ENCODE data around the gene CINP.
A peak's percentile ranks its signal among the peaks of the same experiment; 100 is the strongest.

CINP gene

DNA sequence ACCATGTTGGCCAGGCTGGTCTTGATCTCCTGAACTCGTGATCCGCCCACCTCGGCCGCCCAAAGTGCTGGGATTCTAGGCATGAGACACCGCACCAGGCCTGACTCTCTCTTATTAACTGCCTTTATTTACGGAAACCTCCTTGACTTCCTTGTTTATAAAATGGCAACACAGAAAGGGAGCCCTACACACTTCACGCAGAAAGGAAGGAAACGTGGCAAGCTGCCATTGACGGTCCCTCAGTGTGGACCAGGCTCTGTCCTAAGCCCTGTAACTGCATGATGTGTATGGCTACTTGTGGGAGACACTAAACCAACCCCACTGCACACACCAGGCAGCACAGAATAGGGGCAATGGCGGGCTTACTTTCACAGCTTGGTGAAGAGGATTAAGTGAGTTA is 11.7 kb downstream of the CINP start:
- TF ChIP-seq, protein P1, sequence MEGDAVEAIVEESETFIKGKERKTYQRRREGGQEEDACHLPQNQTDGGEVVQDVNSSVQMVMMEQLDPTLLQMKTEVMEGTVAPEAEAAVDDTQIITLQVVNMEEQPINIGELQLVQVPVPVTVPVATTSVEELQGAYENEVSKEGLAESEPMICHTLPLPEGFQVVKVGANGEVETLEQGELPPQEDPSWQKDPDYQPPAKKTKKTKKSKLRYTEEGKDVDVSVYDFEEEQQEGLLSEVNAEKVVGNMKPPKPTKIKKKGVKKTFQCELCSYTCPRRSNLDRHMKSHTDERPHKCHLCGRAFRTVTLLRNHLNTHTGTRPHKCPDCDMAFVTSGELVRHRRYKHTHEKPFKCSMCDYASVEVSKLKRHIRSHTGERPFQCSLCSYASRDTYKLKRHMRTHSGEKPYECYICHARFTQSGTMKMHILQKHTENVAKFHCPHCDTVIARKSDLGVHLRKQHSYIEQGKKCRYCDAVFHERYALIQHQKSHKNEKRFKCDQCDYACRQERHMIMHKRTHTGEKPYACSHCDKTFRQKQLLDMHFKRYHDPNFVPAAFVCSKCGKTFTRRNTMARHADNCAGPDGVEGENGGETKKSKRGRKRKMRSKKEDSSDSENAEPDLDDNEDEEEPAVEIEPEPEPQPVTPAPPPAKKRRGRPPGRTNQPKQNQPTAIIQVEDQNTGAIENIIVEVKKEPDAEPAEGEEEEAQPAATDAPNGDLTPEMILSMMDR (conservative IDR thresholded peaks at IDR 0.05; ENCODE audit: low read depth): no peak
- CTCF ChIA-PET: no interaction called here
- no peak overlapping the region; the same call in 1 of the 2 replicates for H3K27ac ChIP-seq
- no peak for DNase-seq (ENCODE audit: low spot score)
- POLR2A ChIA-PET (ENCODE audit: low non-redundant PET): no interaction called here

DNA sequence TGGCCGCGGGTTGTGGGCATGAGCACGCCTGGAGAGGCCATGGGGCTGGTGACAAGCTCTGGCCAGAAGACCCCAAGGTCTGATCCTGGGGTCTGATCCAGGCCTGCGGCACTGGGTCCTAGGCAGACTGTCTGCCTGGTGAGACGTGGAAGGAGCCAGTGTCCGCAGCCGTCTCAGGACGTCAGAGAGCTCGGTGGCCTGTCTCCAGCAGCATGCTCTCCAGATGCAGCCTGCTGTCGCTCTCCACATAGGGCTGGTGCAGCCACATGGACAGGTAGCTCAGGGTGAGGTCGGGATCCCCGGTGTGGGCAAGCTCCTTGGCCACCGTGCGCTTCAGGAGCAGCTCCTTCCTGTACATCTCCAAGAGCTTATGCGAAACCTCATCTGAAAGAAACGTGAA is 14.3 kb downstream of the CINP start:
- TF ChIP-seq, protein P1 (conservative IDR thresholded peaks at IDR 0.05; ENCODE audit: low read depth): no peak
- no peak overlapping the region for H3K27ac ChIP-seq
- no peak for DNase-seq (ENCODE audit: low spot score)
- ChIA-PET POLR2A (ENCODE audit: low non-redundant PET) (no interaction called here), CTCF (no interaction called here)

DNA sequence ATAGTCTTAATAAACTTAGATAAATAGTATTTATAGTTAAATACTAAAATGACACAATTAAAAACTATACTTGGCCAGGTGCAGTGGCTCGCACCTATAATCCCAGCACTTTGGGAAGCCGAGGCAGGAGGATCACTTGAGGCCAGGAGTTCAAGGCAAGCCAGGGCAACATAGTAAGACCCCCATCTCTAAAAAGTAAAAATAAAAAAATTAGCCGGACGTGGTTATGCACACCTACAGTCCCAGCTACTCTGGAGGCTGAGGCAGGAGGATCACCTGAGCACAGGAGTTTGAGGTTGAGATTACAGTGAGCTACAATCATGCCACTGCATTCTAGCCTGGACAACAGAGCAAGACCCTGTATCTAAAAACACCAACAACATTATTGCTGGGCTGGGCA is 16.0 kb downstream of the CINP start:
- no peak overlapping the region for H3K27ac ChIP-seq
- CTCF ChIA-PET: no interaction called here
- TF ChIP-seq, protein P1 (conservative IDR thresholded peaks at IDR 0.05; ENCODE audit: low read depth): no peak
- no peak for DNase-seq (ENCODE audit: low spot score)
- POLR2A ChIA-PET (ENCODE audit: low non-redundant PET): no interaction called here

DNA sequence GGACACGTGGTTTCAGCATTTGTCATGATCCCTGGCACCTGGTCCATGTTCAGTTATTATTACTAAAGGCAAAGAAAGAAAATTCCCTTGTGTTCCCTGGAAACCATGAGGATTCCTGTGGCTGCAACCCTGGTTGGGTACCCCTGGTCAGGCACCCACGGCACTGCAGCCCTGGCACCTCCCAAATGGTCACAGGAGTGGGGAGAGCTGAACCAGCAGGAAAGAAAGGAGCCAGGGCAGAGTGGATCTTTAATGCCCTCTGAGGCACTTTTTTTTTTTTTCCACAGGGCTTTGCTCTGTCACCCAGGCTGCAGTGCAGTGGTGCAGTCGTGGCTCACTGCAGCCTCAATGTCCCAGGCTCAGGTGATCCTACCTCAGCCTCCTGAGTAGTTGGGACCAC is 17.5 kb downstream of the CINP start:
- TF ChIP-seq, protein P1 (conservative IDR thresholded peaks at IDR 0.05; ENCODE audit: low read depth): no peak
- DNase-seq (ENCODE audit: low spot score): no peak
- POLR2A ChIA-PET (ENCODE audit: low non-redundant PET): no interaction called here
- CTCF ChIA-PET: no interaction called here
- peak overlapping the region; percentile 28; the same call in 1 of the 2 replicates for H3K27ac ChIP-seq

DNA sequence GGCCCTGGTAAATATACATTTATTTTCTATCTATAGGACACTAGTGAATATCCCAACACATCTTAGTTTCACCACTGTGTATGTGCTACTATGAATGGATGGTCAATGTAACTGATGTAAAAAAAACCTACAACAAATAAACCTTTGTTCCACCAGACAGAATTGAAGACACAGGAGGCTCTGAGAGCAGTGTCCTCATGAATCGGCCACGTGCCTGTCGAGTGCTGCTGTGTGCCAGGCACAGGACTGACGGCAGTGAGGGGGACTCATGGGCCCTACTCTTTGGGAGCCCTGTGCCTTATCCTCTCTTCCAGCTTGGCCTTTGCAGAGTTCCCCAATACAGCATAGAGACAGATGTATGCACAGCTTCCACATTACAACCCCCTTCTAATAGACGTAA is 18.2 kb downstream of the CINP start:
- no peak overlapping the region for H3K27ac ChIP-seq
- no peak for DNase-seq (ENCODE audit: low spot score)
- TF ChIP-seq, protein P1 (conservative IDR thresholded peaks at IDR 0.05; ENCODE audit: low read depth): no peak
- CTCF ChIA-PET: interaction anchor here (0.6 kb wide), 1 partner anchor 580 kb away, joined by 3 read pairs; no protein-coding TSS in a partner anchor
- POLR2A ChIA-PET (ENCODE audit: low non-redundant PET): no interaction called here

DNA sequence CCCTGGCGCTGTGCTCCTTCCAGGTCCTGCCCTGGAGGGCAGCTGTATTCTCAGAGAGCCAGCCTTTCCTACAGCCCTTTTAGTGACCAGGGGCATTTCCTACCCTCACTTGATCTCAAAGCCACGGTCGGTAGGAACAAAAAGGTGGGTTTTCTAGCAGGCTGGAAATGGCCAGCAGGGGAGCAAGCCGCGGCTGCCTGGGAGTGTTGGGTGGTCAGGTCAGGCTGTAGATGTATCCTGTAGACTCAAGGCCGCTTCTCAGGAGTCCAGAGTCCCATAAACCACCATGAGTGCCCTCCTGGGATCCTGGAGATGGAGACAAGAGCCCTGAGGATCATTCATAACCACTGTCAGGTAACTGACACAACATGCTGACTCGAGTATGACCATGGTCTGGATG is 18.6 kb downstream of the CINP start:
- 0 out of 2 replicates have a peak overlapping the region, but pooled peaks have one; percentile 4 for H3K27ac ChIP-seq
- DNase-seq (ENCODE audit: low spot score): no peak
- ChIA-PET POLR2A (ENCODE audit: low non-redundant PET) (no interaction called here), CTCF (interaction anchor here (0.6 to 0.7 kb wide), 2 partner anchors 190 to 580 kb away, joined by 3 read pairs; no protein-coding TSS in a partner anchor)
- TF ChIP-seq, protein P1 (conservative IDR thresholded peaks at IDR 0.05; ENCODE audit: low read depth): no peak

DNA sequence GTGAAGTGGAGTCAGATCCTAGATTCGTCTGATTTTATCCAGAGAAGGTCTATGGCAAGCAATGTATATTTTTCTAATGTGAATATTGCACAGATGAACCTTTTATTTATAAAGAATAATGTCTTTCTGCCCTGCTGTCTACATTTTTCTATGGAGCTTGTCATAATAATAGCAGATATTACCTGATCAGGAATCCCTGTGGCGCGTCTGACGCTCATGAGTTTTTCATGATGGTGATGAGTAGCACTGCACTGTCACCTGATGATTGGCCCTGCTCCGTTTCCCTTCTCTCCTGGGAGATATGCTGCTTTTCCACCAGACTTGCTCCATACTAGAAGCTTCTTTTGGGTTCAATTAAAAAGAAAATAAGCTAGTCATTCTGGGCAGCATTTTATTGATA is 20.5 kb downstream of the CINP start:
- POLR2A ChIA-PET (ENCODE audit: low non-redundant PET): no interaction called here

More for the DNA sequence above, 20.5 kb downstream of the CINP start:
- CTCF ChIA-PET: no interaction called here
- H3K27ac ChIP-seq: no peak overlapping the region
- TF ChIP-seq, protein P1 (conservative IDR thresholded peaks at IDR 0.05; ENCODE audit: low read depth): no peak
- no peak for DNase-seq (ENCODE audit: low spot score)
